HG02981 (cell line): ENCODE measurements around the gene RRP1.
A peak's percentile ranks its signal among the peaks of the same experiment; 100 is the strongest.

Experiments used
- ATAC-seq: cut with Tn5 transposase; IDR thresholded peaks from one replicate; pipeline ENCODE4 v1.9.1; 2021; ENCODE audit warnings: mild to moderate bottlenecking, moderate library complexity; ENCODE audit not compliant: unreplicated experiment

Gene RRP1

DNA sequence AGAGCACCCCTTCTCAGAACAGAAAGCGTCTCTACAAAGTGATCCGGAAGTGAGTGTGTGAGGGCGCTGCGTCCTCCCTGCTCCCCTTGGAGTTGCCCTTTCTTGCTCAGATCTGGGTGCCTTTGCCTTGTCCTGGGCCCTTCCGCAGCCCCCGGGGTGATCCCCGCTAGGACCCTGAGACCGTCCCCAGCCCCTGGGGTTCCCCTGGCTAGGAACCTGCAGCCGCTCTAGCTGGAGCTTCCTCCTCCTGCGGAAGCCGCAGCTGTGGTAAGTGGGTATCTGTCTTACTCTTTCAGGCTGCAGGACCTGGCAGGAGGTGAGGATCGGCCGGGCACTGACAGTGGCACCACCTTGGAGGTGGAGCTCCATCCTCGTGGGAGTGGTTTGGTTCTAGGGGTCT, 11.2 kb downstream of the RRP1 start:
- ATAC-seq = no peak

DNA sequence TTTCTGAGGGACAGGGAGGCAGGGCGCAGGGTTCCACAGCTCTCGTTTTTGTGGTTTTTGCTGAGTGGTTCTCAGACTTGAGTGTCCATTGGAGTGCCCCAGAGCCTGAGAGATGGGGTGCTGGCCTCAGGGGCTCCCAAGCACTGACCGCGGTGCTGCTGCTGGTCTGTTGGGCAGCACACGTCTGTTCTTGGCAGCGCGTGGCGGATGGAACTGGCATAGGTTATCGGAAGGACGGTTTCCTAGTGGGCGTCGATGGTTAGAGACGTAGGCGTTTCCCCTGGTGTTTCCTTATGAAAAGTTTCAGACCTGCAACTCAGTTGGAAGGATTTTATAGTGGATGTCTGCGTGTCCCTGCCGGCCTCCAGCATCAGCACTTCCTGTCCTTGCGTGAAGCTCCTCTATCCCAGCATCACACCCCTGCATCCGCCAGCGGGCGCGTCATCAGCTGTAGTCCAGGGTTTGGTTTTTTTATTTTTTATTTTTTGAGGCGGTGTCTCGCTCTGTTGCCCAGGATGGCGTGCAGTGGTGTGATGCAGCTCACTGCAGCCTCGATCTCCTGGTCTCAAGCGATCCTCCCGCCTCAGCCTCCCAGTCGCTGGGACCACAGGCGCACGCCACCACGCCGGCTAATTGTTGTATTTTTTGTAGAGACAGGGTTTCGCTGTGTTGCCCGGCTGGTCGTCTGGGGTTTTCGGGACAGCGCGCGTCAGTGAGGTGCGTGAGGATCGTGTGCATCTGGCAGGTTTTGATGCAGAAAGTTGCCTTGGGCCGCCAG, 11.8 kb downstream of the RRP1 start:
- no peak for ATAC-seq

DNA sequence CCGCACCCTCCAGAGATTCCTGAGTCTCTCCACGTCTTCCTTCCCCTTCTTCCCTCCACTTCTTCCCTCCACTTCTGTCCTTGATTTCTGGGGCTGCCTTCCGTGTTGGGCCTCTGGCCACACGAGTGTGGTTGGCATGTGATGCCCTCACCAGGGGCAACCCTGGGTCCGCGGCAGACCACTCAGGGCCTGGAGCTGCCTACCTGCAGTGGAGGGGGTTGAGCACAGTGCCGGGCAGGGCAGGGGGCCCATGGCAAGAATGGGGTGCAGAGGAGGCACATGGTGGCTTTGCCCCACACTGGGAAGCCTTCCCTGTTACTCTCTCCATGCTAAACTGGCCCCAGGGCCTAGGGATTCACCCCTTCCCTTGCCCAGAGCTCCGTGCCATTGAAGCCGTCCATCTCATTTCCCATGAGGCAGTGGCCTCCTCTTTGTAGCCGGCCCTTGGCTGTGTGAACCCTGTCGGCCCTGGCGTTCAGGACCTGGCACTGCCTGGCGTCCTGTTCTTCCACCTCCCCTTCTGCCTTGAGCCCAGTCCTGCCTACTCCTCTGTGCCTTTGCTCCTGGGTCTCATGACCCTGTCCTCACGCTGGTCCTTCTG, 13.4 kb downstream of the RRP1 start:
- ATAC-seq = no peak

DNA sequence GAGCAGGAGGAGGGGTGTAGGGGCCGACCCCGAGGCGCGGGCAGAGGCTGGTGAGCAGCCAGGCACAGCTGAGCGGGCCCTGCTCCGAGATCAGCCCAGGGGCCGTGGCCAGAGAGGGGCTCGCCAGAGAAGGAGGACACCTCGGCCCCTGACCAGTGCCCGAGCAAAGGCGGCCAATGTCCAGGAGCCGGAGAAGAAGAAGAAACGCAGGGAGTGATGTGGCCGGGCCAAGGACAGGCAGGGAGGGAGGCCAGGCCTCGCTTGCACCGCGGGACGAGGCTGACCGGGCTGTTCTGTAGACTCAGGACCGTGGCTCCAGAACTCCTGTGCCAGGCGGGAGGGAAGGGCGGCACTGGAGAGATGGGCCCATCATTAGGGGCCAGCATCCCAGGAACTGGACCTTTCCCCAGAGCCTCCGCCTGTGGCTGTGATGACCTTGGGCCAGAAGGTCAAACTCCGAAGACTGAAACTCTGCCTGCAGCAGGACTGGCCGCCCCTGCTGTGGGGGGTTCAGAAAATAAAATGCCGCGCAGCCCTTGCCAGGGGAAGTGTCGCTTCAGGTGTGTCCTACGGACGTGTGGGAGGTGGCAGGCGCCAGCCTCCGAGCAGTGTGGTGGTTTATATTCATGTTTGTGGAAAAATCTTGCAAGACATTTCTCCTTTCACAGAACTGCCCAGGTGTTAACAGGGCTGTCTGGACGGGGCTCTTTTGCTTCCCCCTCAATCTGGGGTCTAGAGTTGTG, 14.4 kb downstream of the RRP1 start:
- no peak for ATAC-seq

DNA sequence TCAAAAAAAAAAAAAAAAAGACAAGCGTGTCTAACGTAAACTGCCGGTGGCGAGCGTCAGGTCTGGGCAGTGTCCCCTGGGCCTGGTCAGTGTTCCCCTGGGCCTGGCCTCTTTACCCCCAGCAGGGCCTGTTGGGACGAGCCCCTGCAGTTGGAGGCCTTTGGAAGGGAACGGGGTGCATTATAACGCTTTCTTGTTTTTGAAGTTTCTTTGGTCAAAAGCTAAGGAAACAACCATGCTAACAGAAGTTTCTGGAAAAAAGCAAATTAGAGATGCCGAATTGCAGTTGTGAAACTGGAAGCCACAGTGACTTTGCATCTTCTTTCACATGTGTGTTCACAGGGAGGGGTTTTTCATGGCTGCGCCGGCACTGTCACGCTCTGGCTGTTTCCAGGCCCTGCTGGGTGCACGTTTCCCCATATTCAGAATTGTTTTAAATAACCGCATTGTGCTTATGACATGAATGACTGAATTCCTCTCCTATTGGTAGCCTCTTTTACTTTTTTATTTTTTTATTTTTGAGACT, 16.0 kb downstream of the RRP1 start:
- ATAC-seq = peak; percentile 79

DNA sequence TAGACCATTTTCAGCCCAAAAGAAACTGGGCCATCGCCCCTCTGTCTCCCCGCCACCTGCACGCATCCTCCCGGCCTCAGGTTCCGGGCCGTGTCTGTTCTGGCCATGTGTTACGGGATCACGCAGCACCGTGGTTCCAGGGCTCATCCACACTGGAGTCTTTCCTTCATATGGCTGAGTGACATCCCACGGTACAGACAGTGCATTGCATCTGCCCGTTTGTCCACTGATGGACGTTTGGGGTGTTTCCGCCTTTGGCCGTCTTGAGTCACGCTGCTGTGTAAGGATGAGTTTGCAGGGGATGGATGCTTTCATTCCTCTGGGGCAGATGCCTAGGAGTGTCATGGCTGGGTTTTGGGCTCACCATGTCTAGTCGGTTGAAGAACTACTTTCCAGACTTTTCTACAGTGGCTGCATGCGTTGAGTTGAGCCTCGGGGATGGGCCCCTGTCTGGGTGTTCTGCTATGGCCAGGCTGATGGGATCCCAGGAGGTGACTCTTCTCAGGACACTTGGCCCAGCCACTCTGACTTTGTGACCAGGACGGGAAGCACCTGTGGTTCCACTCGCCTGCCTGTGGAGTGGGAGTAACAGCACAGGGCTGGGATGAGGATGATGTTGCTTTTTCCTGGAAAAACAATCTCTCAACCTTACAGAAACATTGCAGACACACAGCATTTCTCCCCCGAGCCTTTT, 16.8 kb downstream of the RRP1 start:
- no peak for ATAC-seq

DNA sequence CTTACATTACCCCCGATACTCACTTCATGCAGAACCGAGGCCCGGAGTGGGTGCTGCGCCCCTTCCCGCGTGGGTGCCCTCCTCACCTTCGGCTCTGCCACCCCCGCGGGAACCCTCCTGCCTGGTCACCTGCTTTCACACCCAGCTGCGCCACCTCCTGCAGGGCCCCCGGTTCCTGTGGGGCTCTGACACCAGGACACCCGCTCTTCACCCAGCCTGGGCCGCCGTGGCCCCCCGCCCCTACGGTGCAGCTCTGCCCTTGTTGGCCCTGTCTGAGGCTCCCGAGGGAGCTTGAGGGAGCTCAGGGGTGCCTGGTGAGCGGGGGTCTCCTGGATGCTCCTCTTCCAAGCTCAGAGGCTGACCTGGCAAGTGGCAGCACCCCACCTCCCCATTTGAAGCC, 19.0 kb downstream of the RRP1 start:
- ATAC-seq = no peak

DNA sequence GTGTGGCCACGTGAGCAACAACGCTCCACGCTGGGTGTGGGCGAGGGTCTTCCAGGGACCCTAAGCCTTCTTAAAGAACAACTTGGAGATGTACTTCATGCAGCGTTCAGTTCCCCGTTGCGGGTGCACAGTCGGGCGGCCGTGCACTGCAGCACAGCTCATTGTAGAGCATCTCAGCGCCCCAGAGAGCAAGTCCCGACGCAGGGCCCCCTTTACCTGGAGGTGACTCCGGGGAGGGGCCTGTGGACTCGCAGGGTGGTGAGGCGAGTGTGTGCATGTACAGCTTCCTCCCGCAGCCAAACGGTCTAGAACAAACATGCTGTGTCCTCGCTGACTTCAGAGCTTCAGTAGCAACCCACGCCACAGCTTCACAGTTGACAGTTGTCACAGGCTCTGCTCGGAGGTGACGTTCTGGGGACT, 19.5 kb downstream of the RRP1 start:
- ATAC-seq = no peak

DNA sequence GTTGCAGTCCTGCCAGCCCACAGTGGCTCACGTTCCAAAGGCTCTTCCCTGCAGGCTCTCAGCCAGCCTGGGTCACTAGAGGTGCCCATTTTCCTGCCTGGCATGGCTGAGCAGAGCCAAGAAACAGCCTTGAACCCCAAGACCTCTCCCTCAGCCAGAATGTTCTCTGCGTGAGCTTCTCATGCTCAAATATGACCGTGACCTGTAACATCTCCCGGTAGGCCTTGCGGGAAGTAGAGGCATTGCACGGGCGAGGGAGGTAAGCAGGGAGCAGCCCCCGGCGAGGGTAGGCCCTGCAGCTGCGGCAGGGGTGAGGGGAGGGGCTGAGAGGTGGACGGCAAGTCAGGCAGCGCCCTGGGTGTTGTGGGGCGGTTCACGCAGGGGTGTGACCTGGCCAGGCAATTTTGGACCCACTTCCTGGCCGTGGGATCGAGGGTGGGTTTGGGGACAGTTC, 20.0 kb downstream of the RRP1 start:
- no peak for ATAC-seq

DNA sequence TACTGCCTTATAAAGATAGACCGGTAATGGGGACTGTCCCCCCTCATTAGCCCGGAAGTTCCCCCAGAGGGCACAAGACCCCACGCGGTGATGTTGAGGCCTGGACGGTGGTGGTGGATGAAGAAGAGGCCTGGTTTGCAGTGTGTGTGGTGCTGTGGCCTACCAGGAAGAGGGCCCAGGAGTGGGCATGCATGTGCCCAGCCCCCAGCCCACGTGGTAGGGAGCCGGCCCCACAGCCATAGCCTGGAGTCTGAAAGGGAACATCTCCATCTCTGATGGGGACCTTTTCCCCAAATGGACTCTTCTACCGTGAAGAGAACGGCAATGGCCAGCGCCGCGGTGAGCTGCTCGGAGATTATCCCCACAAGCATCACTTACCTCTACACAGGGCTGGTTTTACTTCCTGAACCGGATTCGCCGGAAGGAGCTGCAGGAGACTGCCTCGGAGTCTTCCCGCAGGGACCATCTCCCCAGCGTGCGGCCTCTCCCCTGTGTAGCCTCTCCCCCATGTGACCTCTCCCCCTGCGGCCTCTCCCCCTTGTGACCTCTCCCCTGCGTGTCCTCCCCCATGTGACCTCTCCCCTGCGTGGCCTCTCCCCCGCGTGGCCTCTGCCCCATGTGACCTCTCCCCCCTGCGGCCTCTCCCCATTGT, 20.6 kb downstream of the RRP1 start:
- ATAC-seq = no peak

DNA sequence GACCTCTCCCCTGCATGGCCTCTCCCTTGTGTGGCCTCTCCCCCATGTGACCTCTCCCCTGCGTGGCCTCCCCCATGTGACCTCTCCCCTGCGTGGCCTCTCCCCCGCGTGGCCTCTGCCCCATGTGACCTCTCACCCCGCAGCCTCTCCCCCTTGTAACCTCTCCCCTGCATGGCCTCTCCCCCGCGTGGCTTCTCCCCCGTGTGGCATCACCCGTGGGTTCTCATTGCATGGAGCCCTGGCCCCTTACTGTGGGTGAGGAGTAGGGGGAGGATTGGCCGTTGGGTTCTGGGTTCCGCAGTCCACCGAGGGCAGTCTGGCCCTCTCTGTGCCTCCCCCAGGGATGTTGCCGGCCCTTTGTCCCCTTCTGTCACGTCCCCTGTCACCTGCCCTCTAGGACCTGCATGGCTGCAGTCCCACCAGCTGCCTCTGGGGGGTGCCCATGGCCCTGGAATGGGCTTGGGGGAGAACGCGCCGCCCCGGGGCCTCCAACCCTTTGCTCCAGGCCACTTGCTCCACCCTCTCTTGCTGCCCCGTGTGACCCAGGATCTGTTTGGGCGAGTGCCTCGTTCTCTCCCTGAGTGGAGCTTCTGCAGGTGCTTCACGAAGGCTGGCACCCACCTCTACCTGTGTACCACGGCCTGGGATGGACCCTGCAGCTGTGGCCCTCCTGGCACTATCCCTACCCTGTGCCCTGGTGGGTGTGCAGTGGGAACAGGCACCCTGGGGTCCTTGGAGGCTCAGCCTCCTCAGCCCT, 21.3 kb downstream of the RRP1 start:
- peak; percentile 70 for ATAC-seq

DNA sequence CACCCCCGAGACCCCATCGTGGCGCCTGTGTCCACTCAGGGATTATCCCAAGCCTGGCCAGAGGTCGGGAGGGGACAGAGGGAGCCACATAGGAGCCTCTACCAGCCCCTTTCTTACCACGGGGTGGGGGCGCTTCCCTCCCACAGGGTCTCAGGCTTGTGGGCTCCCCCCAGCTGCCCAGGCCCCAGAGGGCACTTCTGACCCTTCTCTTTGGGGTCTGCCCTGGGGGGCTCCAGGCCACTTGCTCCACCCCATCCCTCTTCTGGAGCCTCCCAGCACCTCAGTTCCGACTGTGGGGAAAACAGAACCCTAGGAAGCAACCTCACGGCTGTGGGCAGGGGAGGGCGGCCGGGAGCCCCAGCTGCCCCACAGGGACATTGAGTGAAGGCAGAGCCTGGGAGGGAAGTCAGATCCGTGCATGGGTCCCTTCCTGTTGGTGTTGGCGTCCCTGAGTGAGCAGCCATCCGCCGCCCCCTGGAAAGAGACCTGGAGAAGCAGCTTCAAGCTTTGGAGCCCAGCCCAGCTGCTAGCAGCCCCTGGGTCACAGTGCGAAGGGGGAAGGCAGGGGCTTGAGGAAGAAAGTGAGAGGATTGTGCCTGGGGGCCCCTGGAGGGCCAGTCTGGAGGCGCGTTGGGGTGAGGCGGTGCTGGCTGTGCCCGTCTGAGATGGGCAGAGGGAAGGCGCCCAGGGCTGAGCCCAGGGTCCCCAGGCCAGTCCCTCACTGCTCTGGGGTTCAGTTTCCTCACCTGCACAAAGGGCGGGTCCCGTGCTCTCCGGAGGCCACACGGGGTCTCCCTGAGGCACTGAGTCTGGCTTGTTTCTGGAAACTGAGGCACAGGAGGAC, 22.1 kb downstream of the RRP1 start:
- no peak for ATAC-seq

DNA sequence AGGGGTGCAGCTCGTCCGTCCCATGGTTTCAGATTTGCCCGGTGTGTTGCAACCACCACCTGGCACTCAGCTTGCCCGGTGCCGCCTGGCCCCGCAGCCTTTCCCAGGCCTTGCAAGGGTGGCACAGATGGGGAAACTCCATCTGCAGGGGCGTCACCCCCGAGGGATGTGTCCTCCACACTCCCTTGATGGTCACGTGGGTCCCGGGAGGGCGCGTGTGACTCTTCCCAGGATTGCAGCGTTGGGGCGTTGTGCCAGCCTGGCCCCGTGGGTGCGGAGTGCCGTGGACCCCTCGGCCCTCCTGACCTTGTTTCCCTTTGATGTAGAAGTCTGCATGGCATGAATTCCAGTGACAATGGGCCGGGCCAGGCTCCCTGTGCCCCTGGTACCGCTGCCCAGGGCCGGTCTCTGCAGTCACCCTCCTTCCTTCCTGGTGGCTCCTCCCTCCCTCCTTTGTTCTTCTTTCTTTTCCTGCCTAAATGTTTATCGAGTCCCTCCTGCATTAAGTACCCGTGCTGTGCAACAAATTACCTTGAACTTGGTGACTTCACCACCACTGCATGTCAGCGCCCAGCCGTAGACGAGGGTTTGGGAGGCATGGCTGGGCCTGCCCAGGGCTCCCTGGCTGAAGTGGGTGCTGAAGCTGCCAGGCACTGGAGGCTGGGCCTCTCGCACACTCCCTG, 22.9 kb downstream of the RRP1 start:
- ATAC-seq = no peak

DNA sequence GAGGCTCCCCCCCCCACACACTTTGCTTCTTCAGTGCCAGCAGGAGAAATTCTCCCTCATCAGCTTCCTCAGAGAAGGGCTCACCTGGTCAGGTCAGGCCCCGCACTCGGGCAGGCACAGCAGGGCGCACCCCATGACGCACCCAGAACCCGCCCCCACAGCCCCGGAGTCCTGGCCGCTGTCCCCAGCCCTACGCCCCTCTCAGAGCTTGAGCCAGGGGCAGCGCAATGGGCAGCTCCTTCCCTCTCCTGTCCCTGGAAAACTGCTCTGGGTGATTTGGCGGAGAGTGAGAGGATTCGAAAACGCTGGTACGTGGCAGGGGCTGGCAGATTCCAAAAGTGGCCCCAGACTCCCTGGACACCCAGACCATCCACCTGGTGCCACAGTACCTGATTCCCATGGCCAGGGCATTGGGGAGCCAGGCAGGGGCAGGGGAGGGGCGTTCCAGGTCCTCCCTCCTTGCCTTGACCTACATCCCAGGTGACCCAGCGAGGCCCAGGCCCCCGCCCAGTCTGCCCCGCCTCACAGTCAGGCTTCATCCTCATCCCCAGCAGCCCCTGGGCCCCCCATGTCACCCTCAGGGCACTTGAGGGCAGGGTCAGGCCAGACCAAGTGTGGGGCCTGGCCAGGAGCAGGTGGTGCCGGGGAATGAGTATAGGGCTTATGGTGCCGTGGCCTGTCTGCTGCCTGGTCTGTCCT, 23.7 kb downstream of the RRP1 start:
- no peak for ATAC-seq

DNA sequence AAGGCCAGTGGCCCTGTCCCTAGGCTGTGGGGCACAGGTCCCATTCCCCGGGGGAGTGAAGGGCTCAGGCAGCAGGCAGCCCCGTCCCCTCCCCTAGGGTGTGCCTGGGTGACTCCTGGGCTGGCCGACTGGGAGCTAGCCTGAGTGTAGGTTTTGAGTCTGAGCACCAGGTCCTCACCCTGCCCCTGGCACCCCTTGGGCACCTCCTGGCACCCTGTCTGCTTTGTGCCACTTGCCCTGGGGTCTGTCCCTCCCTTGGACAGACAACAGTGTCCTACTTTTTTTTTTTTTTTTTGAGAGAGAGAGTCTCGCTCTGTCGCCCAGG, 24.2 kb downstream of the RRP1 start:
- ATAC-seq = no peak

DNA sequence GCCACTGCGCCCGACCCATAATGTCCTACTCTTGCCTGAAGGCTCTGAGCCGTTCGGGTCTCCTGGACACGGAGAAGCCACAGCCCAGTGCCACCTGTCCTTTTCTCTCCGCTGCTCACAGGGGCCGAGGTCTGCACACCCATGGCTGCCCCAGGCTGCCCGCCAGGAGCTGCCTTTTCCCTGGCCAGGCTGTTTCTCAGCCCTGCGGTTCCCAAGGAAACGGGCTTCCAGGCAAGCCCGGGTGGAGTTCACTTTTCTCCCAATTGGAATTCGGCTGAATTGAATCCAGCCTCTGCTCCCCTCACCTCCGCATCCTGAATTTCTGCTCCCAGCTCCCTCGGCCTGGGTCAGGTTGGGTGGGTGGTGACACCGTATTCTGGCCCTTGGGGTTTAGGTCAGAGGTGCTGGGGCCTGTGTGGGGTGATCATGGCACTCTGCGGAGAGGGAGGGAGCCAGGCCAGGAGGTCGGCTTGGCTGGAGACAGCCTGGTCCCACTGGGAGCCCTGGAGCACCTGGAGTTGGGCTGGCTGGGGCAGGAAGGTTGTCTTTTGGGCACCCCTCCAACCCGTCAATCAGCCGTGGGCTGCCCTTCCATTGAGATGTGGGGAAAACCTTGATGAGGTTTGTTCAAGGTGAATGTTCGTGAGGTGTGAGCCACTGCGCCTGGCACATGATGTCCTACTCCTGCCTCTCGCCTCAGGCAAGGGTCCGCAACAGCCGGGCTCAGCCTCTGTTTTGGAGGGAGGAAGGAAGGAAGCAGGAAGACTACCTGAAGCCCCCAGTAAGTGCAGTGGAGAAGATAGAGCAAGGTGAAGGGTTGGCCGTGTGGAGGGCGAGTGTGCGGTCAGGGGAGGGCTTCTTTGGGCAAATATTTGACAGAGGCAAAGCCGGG, 25.1 kb downstream of the RRP1 start:
- no peak for ATAC-seq

DNA sequence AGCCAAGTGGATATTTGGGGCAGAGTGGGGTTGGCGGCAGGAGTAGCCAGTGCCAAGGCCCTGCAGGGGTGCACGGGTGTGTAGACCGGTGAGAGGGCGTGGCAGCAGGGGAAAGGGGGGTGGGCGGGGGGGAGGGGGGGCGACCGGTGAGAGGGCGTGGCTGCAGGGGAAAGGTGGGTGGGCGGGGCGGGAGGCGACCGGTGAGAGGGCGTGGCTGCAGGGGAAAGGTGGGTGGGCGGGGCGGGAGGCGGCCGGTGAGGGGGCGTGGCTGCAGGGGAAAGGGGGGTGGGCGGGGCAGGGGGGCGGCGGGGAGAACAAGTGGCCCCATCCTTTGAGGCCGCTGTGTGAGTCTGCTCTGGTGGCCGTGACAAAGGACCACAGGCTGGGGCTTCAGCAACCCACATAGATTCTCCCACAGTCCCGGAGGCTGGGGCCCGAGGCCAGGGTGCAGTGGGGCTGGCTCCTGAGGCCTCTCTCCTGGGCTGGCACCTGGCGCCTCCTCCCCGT, 25.8 kb downstream of the RRP1 start:
- no peak for ATAC-seq
